ENCODE measurements around the gene RPL4.
"Not testable (repeated sequence)": the region's sequence is repeated elsewhere in the genome, so short reads cannot be mapped to it uniquely, and the experiment has no call there.

RPL4 gene

DNA sequence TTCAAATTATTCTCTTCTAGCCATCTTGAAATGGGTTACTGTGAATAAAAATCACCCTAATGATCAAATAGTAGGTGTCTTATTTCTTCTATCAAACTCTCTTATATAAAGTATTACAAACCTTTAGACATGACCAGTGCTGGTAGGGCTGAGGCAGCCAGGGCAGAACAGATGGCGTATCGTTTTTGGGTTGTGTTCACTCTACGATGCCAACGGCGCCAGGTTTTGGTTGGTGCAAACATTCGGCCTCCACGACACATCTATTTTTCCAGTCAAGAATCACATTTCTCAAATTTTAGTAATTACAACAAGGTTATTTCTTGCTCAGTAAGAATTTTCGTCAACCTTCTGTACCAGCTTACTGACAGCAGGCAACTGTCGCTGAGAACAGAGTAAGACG is 2.2 kb downstream of the RPL4 start:
- TF ChIP-seq, protein P1, sequence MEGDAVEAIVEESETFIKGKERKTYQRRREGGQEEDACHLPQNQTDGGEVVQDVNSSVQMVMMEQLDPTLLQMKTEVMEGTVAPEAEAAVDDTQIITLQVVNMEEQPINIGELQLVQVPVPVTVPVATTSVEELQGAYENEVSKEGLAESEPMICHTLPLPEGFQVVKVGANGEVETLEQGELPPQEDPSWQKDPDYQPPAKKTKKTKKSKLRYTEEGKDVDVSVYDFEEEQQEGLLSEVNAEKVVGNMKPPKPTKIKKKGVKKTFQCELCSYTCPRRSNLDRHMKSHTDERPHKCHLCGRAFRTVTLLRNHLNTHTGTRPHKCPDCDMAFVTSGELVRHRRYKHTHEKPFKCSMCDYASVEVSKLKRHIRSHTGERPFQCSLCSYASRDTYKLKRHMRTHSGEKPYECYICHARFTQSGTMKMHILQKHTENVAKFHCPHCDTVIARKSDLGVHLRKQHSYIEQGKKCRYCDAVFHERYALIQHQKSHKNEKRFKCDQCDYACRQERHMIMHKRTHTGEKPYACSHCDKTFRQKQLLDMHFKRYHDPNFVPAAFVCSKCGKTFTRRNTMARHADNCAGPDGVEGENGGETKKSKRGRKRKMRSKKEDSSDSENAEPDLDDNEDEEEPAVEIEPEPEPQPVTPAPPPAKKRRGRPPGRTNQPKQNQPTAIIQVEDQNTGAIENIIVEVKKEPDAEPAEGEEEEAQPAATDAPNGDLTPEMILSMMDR (IDR thresholded peaks at IDR 0.05; ENCODE audit: low read depth, low read length, missing control alignments), result no peak
- peak overlapping the region; percentile 80 for H3K4me3 ChIP-seq (ENCODE audit: low read depth, low read length)
- no peak for DNase-seq (ENCODE audit: low read depth)

DNA sequence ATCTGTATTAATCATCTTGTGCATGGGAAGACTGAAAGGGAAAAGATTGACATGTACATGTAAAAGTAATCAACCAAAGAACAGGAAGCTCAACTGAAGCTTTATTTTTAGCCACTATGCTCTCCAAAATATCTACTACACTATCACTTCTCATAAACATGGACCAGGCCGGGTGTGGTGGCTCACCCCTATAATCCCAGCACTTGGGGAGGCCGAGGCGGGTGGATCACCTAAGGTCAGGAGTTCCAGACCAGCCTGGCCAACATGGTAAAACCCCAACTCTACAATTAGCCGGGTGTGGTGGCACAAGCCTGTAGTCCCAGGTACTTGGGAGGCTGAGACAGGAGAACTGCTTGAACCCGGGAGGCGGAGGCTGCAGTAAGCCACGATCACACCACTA is 4.3 kb downstream of the RPL4 start:
- not testable (repeated sequence) for H3K4me3 ChIP-seq (ENCODE audit: low read depth, low read length); DNase-seq (ENCODE audit: low read depth)

DNA sequence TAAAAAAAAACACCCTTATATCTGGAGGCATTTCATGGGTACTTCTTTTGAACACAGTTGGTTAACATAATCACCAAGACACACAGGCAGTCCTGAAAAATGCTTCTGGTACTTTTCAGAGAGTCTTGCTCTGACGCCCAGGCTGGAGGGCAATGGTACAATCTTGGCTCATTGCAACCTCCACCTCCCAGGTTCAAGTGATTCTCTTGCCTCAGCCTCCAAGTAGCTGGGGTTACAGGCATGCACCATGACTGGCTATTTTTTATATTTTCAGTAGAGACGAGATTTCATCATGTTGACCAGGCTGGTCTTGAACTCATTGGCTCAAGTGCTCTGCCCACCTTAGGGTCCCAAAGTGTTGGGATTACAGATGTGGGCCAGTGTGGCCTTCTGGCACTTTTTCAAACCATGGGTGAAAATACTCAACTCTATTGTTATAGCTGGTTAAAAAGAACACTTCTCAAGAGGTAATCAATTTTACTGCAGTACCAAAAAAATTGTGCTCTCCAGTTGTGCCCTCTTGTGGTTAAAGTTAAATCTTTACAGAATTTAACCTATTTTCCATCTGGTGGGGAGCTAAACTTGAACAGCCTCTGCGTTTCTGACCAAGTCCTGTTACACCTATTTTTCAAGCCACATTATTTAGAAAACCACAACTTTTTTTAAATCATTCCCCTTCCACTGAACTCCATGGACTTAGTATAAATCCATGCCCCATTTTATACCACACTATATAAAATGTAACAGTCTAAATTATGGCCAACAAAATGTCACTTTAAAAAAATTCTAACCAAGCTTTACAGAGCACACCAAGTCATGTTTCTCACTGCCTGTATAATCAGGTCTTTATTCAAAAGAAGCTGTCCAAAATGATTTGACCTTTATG is 5.9 kb downstream of the RPL4 start:
- no peak for DNase-seq (ENCODE audit: low read depth)
- TF ChIP-seq, protein P1 (IDR thresholded peaks at IDR 0.05; ENCODE audit: low read depth, low read length, missing control alignments), result peak; percentile 30
- no peak overlapping the region for H3K4me3 ChIP-seq (ENCODE audit: low read depth, low read length)

DNA sequence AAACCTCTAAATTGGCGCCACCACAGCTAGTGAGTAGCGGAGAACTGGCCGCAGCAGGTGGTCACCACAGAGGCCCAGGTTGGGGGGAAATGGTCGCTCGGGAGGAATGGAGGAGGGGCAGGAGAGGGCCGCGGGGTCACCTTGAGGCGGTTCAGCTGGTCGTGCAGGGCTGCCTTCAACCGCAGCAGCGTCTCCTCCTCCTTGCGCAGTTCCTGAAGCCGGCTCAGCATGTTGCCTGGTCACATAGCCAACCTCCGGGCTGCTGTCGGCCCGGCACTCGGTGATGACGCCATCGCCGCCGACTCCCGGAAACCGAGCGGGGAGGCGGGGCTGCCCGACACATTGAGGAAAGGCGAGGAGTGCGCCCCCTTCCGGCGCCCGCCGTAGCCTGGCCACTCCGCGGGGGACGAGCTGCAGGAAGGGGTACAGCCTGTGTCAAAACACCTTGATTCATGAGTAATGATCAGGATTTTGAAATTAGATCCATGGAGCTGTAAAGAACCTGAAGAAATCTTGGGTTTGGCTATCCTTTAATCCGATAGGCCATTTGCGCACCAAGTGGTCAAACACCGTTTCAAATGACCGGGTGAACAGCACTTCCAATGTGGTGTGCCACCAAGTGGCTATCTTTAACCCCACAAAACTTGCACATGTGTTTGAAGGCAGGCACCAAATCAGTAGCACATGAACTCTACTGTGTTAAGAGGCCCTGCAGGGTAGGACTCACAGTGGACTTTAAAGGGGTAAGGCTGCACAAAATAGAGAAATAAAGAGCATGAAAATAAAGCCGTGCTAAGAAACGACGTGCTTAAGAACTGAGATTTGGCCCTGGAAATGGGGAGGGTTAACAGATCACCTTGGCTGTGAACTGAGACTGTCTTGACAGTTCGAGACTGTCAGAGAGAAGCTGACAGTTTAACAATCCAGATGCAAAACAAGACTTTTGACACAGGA is 6.9 kb downstream of the RPL4 start, which contains the start of gene SNAPC5:
SNAPC5 (minus strand) TSS at position 261 of the 954 bp plus-strand sequence; CDS start at position 230, 31 bp downstream.
- DNase-seq (ENCODE audit: low read depth), result peak; percentile 86
- peak within 1 kb of the TSS; percentile 86 for H3K4me3 ChIP-seq (ENCODE audit: low read depth, low read length)
- TF ChIP-seq, protein P1 (IDR thresholded peaks at IDR 0.05; ENCODE audit: low read depth, low read length, missing control alignments), result peak; percentile 93

DNA sequence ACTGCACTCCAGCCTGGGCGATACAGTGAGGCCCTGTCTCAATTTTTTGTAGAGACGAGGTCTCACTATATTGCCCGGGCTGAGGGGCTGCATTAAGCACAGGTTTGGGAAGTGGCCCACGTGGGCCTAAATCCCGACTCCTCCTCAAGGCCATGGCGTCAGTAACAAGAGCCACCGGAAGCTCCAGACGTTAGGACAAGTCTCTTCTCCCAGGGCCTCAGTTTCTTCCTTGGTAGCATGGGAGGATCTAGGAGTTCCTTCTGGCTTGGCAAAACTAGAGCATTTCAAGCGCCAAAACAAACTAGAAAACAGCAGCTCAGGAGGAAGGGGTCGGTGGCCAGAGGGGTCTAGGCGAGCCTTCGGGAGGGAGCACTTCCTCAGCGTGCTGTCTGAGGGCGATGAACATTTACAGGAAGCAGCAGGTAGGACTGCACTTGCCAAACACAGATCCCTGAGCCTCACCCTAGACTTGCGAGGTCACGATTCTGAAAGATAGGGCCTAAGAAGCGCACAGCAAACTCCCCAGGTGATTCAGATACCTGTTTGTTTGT is 7.6 kb downstream of the RPL4 start:
- peak overlapping the region; percentile 86 for H3K4me3 ChIP-seq (ENCODE audit: low read depth, low read length)
- no peak for DNase-seq (ENCODE audit: low read depth)
- TF ChIP-seq, protein P1 (IDR thresholded peaks at IDR 0.05; ENCODE audit: low read depth, low read length, missing control alignments), result no peak

DNA sequence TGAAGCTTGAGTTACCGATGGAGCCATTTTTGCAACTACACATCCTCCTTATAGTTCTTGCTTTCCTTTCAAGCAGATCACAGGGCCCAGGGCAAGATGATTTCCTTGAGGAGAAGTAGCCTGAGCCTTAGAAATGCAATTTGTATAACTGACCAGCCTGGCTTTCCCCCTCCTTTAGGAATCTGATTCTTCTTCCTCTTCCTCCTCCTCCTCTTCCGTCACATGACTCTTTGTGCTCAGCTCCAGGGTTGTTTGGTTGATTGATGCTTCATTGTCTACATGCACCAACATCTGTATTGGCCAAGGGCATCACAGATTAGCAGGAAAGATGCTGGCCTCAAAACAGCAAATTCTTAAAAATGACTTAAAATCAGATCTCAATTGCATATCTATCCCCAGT is 10.4 kb downstream of the RPL4 start:
- TF ChIP-seq, protein P1 (IDR thresholded peaks at IDR 0.05; ENCODE audit: low read depth, low read length, missing control alignments), result no peak
- H3K4me3 ChIP-seq (ENCODE audit: low read depth, low read length), result no peak overlapping the region
- DNase-seq (ENCODE audit: low read depth), result no peak

DNA sequence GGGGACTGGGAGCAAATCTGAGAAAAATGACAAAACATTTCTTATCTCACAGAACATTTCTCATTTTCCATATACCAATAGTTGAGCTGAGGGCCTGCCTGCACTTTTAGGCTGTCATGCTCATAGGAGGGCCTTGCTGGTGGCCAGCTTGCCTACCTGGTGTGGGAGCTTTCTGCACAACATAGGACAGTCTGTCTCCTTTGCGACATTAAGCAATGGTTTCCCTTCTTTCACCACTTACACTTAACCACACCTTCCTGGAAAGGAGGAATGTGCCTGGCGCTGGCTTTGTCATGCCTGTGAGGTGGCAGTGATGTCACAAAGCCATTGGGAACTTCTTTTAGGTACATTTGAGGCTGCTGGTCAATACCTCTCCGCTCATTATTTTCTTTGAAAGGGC is 12.8 kb downstream of the RPL4 start:
- no peak for DNase-seq (ENCODE audit: low read depth)
- no peak overlapping the region for H3K4me3 ChIP-seq (ENCODE audit: low read depth, low read length)
- TF ChIP-seq, protein P1 (IDR thresholded peaks at IDR 0.05; ENCODE audit: low read depth, low read length, missing control alignments), result no peak
